ENCODE measurements around the gene ZC3HAV1. TPM values are rescaled to one million over a fixed set of nuclear protein-coding genes. Genes with fewer than 3 reads are reported as not detected.

ZC3HAV1 gene
- total and polyA plus RNA-seq, 2 of the 13 experiments (the other 11 are each of a cell fraction or from before 2014, with no cell fraction given), result 12.7 to 23.7 TPM

DNA sequence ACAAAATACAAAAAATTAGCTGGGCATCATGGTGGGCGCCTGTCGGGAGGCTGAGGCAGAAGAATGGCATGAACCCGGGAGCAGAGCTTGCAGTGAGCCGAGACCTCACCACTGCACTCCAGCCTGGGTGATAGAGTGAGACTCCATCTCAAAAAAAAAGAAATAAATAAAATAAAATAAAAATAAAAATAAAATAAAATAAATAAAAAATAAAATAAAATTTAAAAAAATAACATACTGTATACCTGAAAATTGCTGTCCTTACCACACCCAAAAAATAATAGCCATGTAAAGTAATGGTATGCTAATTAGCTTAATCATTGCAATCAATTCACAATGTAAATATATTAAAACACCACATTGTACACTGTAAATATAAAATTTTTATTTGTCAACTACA is 77.0 kb downstream of the ZC3HAV1 start:
- Histone ChIP-seq H3K36me3 (replicated peaks in 1 of 2; ENCODE audit: control insufficient read depth in 1 of 2, insufficient read depth in 2 of 2, low read length in 2 of 2) (peaks cover 0 to 2% of the 10 kb centered on the region in 2 experiments; a peak in 1 of 5 replicates), H3K27ac (ENCODE audit: extremely low read length, insufficient read depth, low read length) (no peak overlapping the region), H3K27me3 (ENCODE audit: control insufficient read depth in 1 of 2, insufficient read depth in 2 of 2, low read length in 2 of 2) (no peaks in the 10 kb centered on the region), H2AFZ (ENCODE audit: low read length) (no peak overlapping the region), H3K79me2 (ENCODE audit: insufficient read depth, low read length) (peaks cover 10% of the 10 kb centered on the region), H3K4me3 (replicated peaks in 1 of 3; ENCODE audit: insufficient read depth in 1 of 3, low read depth in 2 of 3, low read length in 3 of 3) (no peak overlapping the region), H3K4me2 (ENCODE audit: low read depth, low read length) (no peak overlapping the region), H3K4me1 (ENCODE audit: insufficient read depth, low read length) (peaks cover 49% of the 10 kb centered on the region), H4K20me1 (ENCODE audit: insufficient read depth, low read length) (peaks cover 4% of the 10 kb centered on the region; the same call in 1 of the 2 replicates), H3K9me3 (ENCODE audit: low read length) (no peaks in the 10 kb centered on the region), H3K9ac (ENCODE audit: insufficient read depth, low read depth, low read length) (no peak overlapping the region)
- no peak for FAIRE-seq
- ChIA-PET POLR2A (no interaction called here), CTCF (ENCODE audit: low intra/inter-chr PET ratio, low total read pairs) (no interaction called here)
- ATAC-seq, result no peak
- in situ Hi-C loops (cut with HindIII; ENCODE audit: extremely low pct_ligation_motif_present, low pct_unique_long_range_greater_than_20kb) (no loop called here), intact Hi-C loops (cut with micrococcal nuclease; ENCODE audit: unreplicated experiment) (no loop called here)
- no peak for DNase-seq (ENCODE audit: low spot score)
- TF ChIP-seq THAP11 (CRISPR knock-in tag; IDR thresholded peaks at IDR 0.05) (no peak), HOXA9 (CRISPR knock-in tag; IDR thresholded peaks at IDR 0.05; ENCODE audit: borderline replicate concordance) (no peak), ZNF274 (CRISPR knock-in tag; IDR thresholded peaks at IDR 0.05) (no peak), NCOR1 (IDR thresholded peaks at IDR 0.05; ENCODE audit: borderline replicate concordance, low read length) (no peak), CBFB (CRISPR knock-in tag; IDR thresholded peaks at IDR 0.05) (no peak), ZNF772 (CRISPR knock-in tag; IDR thresholded peaks at IDR 0.05) (no peak), CBX1 (IDR thresholded peaks at IDR 0.05; ENCODE audit: low read depth) (no peak), EEA1 (CRISPR knock-in tag; IDR thresholded peaks at IDR 0.05; ENCODE audit: borderline replicate concordance) (no peak), HHEX (CRISPR knock-in tag; IDR thresholded peaks at IDR 0.05) (no peak), MBD4 (IDR thresholded peaks at IDR 0.05; ENCODE audit: borderline replicate concordance, low read length) (no peak), SP1 (IDR thresholded peaks at IDR 0.05) (no peak), SP1 (CRISPR knock-in tag; IDR thresholded peaks at IDR 0.05) (no peak)
- TF ChIP-seq, protein P1, sequence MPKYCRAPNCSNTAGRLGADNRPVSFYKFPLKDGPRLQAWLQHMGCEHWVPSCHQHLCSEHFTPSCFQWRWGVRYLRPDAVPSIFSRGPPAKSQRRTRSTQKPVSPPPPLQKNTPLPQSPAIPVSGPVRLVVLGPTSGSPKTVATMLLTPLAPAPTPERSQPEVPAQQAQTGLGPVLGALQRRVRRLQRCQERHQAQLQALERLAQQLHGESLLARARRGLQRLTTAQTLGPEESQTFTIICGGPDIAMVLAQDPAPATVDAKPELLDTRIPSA (CRISPR knock-in tag; IDR thresholded peaks at IDR 0.05; ENCODE audit: borderline replicate concordance), result no peak
- TF ChIP-seq, protein P2, sequence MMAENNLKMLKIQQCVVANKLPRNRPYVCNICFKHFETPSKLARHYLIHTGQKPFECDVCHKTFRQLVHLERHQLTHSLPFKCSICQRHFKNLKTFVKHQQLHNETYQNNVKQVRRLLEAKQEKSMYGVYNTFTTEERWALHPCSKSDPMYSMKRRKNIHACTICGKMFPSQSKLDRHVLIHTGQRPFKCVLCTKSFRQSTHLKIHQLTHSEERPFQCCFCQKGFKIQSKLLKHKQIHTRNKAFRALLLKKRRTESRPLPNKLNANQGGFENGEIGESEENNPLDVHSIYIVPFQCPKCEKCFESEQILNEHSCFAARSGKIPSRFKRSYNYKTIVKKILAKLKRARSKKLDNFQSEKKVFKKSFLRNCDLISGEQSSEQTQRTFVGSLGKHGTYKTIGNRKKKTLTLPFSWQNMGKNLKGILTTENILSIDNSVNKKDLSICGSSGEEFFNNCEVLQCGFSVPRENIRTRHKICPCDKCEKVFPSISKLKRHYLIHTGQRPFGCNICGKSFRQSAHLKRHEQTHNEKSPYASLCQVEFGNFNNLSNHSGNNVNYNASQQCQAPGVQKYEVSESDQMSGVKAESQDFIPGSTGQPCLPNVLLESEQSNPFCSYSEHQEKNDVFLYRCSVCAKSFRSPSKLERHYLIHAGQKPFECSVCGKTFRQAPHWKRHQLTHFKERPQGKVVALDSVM (CRISPR knock-in tag; IDR thresholded peaks at IDR 0.05), result no peak
- TF ChIP-seq, protein P3, sequence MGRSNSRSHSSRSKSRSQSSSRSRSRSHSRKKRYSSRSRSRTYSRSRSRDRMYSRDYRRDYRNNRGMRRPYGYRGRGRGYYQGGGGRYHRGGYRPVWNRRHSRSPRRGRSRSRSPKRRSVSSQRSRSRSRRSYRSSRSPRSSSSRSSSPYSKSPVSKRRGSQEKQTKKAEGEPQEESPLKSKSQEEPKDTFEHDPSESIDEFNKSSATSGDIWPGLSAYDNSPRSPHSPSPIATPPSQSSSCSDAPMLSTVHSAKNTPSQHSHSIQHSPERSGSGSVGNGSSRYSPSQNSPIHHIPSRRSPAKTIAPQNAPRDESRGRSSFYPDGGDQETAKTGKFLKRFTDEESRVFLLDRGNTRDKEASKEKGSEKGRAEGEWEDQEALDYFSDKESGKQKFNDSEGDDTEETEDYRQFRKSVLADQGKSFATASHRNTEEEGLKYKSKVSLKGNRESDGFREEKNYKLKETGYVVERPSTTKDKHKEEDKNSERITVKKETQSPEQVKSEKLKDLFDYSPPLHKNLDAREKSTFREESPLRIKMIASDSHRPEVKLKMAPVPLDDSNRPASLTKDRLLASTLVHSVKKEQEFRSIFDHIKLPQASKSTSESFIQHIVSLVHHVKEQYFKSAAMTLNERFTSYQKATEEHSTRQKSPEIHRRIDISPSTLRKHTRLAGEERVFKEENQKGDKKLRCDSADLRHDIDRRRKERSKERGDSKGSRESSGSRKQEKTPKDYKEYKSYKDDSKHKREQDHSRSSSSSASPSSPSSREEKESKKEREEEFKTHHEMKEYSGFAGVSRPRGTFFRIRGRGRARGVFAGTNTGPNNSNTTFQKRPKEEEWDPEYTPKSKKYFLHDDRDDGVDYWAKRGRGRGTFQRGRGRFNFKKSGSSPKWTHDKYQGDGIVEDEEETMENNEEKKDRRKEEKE (IDR thresholded peaks at IDR 0.05), result no peak
- 81% methylated on average over 4 of the region's 4 CpGs for WGBS (ENCODE audit: low lambda C conversion rate)
- no TSS peak for BruUV-seq (replicated peaks)
